ENCODE data around the gene IP6K3. TPM values are rescaled to one million over a fixed set of nuclear protein-coding genes. Genes with fewer than 3 reads are reported as not detected.

Gene IP6K3
- total RNA-seq, 1 donor from 2014 or later, result not detected

DNA sequence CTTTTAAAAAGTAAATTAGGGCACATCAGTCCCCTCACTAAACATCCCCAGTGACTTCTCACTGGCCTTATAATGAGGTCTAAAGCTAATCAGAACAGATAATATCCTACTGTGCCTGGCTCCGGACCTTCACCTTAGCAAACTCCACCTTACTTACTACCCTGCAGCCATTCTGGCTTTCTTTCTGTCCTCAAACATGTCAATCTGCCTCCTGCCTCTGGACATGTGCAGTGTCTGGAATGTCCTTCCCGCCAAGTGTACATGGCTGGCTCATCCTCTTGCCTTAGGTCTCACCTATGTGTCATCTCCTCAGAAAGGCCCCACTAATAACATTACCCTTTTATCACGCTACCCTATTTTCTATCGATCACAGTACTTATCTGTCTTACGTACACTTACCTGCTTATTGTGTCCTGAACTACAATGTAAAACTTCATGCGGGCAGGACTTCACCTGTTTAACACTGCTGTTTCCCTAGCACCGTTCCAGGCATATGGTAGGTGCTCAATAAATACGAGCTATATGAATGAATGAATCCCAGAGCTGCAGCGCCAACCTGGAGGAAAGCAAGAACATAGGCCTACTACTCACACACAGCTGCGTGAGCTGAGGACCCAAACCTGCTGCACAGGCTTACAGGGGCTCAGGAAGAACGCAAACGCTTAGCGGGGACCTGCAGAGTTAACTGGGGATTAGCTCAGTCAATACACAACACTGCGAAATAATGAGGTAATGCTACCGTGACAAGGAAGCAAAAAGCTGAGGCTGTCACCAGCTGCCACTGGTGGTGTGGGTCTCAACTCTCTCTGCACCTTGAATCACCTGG lies 36.2 kb downstream of the IP6K3 start:
- H3K4me1 ChIP-seq, result peaks cover 6 to 9% of the 10 kb centered on the region in 2 donors
- intact Hi-C loops (cut with DNase I), result loop anchor here (1.0 kb wide), 2 partner anchors 79 to 256 kb away; partner anchors contain the start of genes LEMD2 and ZBTB9
- no peak for DNase-seq (ENCODE audit: low spot score in 2 of 2)

GRCh38 chr6:33709605-33710295 lies 37.0 kb downstream of the IP6K3 start:
- TF ChIP-seq, protein P1, sequence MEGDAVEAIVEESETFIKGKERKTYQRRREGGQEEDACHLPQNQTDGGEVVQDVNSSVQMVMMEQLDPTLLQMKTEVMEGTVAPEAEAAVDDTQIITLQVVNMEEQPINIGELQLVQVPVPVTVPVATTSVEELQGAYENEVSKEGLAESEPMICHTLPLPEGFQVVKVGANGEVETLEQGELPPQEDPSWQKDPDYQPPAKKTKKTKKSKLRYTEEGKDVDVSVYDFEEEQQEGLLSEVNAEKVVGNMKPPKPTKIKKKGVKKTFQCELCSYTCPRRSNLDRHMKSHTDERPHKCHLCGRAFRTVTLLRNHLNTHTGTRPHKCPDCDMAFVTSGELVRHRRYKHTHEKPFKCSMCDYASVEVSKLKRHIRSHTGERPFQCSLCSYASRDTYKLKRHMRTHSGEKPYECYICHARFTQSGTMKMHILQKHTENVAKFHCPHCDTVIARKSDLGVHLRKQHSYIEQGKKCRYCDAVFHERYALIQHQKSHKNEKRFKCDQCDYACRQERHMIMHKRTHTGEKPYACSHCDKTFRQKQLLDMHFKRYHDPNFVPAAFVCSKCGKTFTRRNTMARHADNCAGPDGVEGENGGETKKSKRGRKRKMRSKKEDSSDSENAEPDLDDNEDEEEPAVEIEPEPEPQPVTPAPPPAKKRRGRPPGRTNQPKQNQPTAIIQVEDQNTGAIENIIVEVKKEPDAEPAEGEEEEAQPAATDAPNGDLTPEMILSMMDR (IDR thresholded peaks at IDR 0.05), result no peak
- H3K4me1 ChIP-seq, result peaks cover 6 to 9% of the 10 kb centered on the region in 2 donors
- H3K9me3 ChIP-seq, result no peaks in the 10 kb centered on the region
- H3K36me3 ChIP-seq, result peaks cover 0 to 5% of the 10 kb centered on the region in 2 donors
- H3K27ac ChIP-seq, result no peak overlapping the region
- intact Hi-C loops (cut with DNase I), result no loop called here
- no peaks in the 10 kb centered on the region for H3K27me3 ChIP-seq
- DNase-seq (ENCODE audit: low spot score in 2 of 2), result no peak
- no peak overlapping the region for H3K4me3 ChIP-seq

More for the DNA sequence above, 36.2 kb downstream of the IP6K3 start:
- H3K36me3 ChIP-seq, result peaks cover 0 to 5% of the 10 kb centered on the region in 2 donors
- TF ChIP-seq, protein P1 (IDR thresholded peaks at IDR 0.05), result no peak
- peak overlapping the region; percentile 79 to 86 for H3K4me3 ChIP-seq
- no peak overlapping the region for H3K27ac ChIP-seq
- H3K9me3 ChIP-seq, result no peaks in the 10 kb centered on the region
- H3K27me3 ChIP-seq, result no peaks in the 10 kb centered on the region

DNA sequence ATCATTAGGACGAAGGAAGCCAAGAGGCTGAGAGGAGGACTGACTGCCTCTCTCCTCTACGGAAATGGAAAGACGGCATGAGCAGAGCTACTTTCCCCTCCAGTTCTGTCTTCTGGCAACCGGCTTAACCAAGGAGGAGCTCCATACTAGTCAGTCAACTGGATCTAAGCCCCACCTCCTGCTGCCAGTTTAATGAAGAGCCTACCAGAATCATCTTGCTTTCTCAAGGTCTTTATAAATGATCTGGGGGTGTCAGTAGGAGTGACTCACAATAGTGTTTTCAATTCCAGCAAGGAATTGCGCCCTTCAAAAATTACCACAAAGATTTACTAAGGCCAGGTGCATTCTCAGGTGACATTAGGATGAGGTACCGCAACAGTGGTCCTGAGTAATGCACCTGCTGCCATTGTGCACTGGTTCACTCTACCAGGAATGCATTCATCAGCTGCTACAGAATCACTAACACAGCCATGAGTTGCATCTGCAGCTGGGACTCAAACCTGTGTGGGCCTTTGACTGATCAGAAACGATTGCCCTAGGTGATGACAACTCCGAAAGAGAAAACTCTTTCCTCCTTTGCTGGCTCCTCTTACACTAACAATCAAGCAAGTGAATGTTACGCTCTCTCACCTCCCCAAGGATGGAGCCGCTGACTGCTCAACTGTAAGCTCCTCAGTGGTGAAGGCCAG lies 38.0 kb downstream of the IP6K3 start:
- no peaks in the 10 kb centered on the region for H3K9me3 ChIP-seq
- H3K4me3 ChIP-seq, result no peak overlapping the region
- TF ChIP-seq, protein P1 (IDR thresholded peaks at IDR 0.05), result no peak
- H3K4me1 ChIP-seq, result peaks cover 6 to 9% of the 10 kb centered on the region in 2 donors
- no peak overlapping the region for H3K27ac ChIP-seq
- peaks cover 0 to 5% of the 10 kb centered on the region in 2 donors for H3K36me3 ChIP-seq
- DNase-seq (ENCODE audit: low spot score in 2 of 2), result no peak
- no peaks in the 10 kb centered on the region for H3K27me3 ChIP-seq
- intact Hi-C loops (cut with DNase I), result no loop called here

DNA sequence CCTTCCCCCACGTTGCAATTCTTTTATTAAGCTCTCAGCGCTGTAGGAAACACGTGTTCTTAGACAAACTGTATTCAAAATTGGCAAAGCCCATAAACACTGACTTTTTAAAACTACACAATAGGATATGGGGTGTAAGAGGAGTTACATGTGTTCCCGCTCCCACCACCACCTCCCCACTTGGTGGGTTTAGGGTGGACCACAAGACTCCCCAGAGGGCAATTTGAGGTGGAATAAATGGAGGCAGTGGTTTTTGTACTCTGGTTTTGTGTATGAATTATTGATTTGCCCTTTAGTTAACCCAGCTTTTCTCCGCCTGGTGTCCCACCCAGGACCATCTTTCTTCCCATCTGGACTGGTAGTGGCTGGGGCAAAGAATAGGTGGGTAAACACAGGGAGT lies 38.9 kb downstream of the IP6K3 start:
- Histone ChIP-seq H3K27ac (no peak overlapping the region), H3K27me3 (no peaks in the 10 kb centered on the region), H3K4me3 (no peak overlapping the region), H3K4me1 (peaks cover 6 to 9% of the 10 kb centered on the region in 2 donors), H3K9me3 (no peaks in the 10 kb centered on the region), H3K36me3 (peaks cover 0 to 5% of the 10 kb centered on the region in 2 donors)
- TF ChIP-seq, protein P1 (IDR thresholded peaks at IDR 0.05), result no peak
- DNase-seq (ENCODE audit: low spot score in 2 of 2), result no peak
- intact Hi-C loops (cut with DNase I), result no loop called here

- Histone ChIP-seq H3K27ac (no peak overlapping the region), H3K4me1 (peaks cover 6% of the 10 kb centered on the region in 2 donors), H3K9me3 (no peaks in the 10 kb centered on the region), H3K27me3 (no peaks in the 10 kb centered on the region), H3K36me3 (peaks cover 0 to 5% of the 10 kb centered on the region in 2 donors), H3K4me3 (no peak overlapping the region)
- DNase-seq (ENCODE audit: low spot score in 2 of 2), result no peak
- TF ChIP-seq, protein P1 (IDR thresholded peaks at IDR 0.05), result no peak
- intact Hi-C loops (cut with DNase I), result no loop called here
Observed at GRCh38 chr6:33705955-33706725, 40.6 kb downstream of the IP6K3 start.
